Suppressor macrophage treated with lipopolysaccharide for 4 hours (primary cell): ENCODE results near the gene CHID1.

Source experiments
- DNase-seq: peaks from one replicate; pipeline ENCODE4 v3.0.0-alpha.2; 2020

CHID1 gene

DNA sequence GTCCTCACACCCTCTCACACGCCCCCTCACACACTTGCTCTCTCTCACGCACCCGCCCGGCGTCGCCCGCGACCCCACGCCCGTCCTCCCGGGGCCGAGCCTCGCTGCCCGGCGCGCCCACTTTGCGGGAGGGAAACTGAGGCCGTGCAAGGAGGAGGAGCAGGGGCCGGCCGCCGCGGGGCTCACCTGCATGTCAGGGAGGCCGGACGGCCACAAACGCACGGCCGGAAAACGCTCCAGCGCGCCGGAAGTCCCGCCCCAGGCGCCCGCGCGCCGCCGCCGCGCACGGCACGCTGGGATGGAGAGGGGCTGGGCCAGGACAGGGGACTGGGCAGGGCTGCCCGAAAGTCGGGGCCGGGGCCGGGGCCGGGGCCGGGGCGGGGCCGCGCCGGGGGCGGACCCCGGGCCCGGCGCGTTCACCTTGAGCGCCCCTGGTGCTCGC lies at the start of gene CHID1:
Gene CHID1, minus strand, starts transcription at position 222 of the 442 bp plus-strand sequence. CDS start 5,994 bp downstream, outside the sequence.
- DNase-seq: peak; percentile 85

DNA sequence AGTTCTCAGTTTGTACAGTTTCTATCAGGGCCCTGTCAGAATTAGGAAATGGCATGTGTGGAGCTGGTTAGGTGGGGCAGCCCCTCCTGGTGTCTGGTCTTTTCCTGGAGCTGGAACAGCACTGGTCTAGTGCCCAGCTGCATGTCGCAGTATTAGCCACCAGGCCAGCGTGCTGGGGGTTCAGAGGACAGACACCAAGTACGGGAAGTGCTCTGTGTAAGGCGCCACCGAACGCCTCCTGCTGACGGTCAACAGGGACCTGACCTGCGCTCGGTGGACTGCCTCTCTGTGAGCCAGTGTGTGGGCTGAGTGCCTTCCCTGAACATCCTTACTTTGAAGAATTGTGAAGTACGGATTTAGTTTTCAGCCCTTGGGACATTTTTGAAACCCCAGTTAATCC lies 49.0 kb upstream of the CHID1 start:
- DNase-seq: no peak

DNA sequence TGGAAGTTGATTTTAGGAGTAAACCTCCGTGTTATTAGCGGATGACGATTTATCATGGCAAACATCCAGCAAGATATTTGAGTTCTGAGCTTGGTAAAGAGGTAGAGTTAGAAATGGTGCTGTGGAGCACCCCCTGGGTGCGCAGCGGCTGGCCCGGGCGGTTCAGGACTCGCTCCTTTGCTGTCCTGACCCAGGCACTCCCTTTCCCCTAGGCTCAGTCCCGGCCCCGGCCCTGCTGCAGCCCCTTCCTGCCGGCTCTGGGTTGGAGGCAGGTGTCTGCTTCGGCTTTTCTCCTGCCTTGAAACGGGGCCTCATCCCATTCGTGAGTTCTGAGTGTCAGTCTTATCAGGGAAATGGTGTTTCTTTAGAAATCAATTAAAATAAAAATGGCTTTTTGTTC lies 48.4 kb upstream of the CHID1 start:
- DNase-seq: no peak

DNA sequence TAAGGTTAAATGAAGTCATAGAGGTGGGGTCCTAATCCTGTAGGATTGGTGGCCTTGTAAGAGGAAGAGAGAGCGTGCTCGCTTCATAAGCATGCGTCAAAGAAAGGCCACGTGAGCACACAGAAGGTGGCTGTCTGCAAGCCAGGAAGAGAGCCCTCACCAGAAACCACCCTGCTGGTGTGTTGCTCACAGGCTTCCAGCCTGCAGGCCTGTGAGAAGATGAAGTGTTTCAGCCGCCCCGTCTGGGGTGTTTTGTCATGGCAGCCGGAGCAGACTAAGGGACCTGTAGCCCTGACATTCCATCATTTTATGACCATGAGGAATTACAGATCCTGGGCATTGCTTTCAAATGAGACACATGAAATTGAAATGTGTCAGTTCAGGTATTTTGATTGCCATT lies 47.5 kb upstream of the CHID1 start:
- DNase-seq: no peak

DNA sequence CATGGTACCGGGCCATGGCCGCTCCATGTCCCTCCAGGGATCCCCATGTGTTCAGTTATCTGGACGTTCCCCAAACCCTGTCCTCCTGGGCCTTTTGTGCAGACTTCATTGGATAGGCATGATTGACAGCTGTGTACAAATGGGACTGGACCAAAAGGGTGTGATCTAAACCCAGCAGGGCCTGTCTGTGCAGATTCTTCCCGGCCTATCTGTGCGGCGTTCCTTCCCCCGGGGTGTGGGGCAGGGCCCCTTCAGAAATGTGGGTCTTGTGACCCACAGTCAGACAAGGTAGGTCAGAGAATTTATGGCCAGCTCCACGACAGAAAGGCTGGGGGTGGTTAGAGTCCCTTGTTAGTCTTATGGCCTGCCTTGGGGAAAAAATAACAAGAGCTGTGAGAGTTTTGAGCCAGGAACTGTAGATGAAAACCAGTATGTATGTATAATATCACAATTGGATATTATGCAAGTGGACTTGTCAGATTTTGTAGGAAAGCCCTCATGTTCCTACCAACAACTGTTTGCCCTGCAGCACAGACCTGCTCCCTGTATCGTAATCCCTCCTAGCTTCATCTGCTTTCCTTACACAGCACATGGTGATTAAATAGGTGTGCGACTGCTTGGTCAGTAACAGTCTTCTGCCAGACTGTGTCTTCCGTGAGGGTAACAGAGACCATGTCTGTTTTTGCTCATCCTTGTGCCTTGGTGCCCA lies 46.8 kb upstream of the CHID1 start:
- DNase-seq: no peak

DNA sequence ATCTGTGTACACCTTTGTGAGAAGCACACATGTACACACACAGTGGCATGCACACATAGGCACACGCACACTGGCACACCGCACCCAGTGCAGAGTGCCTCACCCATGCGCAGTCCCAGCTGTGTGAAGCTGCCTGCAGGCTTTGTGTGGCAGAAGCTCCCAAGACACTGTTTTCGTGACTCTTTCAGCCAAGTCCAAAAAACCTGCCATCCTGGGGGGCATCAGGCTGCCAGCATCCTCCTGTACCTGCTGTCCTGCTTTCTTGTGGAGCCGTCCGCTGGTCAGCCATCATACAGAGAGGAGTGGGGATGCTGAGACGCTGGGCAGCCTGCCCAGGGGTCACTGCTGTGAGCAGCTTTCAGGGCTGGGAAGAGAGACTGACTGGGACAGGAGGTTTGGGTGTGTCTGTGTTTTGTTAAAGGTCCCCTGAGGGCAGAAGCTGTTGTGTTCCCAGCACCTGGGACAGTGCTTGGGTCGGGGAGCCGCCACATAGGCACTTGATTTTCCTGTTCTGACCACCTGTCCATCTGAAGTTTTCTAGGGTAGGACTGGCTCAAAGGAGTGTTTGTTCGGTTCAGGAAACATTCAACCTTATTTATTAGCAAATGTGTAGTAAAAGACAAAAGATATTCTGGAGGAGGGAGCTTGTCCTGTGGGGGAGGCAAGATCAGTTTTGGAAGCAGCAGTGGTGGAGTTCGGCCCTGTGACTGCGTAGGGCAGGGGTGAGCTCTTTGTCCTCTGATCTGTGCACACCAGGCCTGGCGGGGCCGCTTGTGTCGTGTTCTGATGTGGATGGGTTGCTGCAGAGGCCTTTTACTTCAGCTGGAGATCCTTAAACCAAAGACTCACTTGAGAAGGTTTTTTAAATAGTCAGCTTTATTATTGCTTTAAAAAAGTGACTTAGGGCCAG lies 44.8 kb upstream of the CHID1 start:
- DNase-seq: no peak

DNA sequence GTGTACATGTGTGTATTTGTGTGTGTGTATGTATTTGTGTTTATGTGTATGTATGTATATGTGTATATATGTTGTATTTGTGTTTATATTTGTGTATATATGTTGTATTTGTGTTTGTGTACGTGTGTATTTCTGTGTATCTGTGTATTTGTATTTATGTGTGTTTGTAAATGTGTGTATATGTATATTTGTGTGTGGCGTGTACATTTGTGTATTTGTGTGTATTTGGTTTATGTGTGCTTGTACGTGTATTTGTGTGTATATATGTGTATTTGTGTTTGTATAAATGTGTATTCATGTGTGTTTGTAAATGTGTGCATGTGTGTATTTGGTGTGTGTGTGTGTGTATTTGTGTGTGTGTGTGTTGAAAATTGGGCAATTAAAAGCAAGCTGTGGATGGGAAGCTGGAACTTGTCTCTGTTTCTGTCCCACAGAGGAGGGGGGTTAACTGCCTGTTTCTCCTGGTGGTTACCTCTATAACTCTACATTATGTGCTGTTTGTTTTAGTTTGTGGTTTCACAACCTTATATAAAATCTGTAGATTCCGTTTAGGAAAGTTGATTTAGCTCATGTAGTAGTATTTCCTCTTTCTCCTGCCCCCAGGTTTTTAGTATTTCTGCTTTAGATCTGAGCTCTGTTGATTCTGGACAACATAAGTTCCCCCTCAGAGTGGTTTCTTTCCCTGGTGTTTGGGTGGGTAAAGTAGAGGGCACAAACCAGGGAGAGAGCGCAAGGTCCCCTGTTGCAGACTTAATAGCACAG lies 44.0 kb upstream of the CHID1 start:
- peak; percentile 21 for DNase-seq

DNA sequence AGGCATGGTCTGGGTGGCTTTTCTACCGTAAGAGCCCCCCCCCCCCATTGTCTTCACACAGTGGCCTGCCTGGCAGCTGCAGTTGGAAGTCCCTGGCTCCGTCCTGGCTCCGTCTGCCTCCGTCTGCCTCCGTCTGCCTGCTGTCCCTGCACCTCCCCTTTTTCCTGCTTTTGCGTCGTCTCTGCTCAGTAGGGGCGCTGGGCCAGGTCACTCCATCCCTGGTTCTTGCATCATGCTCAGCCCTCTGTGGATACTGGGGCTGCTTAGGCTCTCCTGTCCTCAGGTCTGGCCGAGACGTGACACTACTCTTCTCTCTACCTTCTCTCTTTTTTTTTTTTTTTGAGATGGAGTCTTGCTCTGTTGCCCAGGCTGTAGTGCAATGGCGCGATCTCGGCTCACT lies 42.9 kb upstream of the CHID1 start:
- no peak for DNase-seq

DNA sequence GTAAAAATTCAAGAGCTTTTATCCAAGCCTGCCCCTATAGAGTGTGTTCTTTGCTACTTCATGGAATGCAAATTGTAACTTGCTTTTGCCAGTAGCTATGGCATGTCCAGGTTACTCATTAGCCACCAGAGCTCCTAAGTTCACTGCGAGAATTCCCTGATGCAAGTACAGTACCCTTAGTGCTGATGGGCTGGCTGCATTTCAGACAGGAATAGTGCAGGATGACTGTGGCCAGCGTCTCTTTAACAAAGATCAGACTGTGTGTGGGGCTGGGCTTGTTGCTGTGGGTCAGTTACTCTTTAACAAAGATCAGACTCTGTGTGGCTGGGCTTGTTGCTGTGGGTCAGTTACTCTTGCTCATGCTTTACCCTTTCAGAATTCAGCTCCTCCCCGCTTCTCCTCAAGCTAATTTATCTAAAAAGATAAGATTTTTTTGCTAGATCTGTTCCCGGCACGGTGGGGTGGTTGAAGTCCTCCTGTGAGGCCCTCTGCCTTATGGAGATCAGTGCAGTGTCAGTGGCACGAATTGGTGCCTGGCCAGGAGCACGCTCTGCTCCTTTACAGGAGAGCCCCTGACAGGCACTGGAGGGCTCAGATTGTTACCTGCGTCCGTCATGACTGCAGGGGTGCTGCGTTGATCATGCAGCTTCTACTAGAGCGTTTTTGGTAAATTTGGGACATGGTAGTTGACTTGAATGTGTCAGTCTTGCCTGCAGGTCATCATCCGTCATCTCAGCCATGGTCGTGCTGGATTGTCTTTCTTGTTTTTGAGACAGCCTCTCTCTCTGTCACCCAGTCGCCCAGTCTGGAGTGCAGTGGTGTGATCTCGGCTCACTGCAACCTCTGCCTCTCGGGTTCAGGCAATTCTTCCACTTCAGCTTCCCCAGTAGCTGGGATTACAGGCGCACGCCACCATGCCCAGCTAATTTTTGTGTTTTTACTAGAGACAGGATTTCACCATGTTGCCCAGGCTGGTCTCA lies 42.1 kb upstream of the CHID1 start:
- DNase-seq: no peak

DNA sequence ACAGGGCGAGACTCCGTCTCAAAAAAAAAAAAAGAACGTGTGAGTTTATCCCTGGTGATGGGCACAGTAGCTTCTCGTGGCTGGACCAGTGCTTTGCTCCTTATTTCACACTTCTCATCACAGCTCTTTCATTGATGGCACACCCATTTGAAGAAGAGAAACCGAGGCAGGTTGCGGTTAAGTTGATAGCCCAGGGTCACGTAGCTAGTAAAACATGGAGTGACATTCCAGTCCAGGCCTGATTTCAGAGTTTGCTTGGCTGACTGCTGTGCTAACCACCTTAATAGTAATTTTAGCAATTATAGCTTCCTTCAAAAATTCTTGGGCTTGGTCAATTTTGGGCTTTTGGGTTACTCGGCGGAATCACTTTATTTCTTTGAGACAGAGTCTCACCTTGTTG lies 40.9 kb upstream of the CHID1 start:
- no peak for DNase-seq

DNA sequence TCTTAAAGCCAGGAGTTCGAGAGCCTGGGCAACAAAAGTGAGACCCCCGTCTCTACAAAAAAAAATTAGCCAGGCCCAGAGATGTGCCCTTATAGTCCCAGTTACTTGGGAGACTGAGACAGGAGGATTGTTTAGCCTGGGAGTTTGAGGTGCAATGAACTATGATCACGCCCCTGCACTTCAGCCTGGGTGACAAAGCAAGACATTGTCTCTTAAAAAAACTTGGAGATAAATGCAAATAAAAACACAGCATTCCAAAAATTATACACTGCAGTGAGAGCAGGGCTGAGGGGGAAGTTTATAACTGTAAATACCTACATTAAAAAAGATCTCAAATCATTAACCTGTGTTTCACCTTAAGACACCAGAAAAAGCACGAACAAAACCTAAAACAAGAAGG lies 37.1 kb upstream of the CHID1 start:
- DNase-seq: no peak

DNA sequence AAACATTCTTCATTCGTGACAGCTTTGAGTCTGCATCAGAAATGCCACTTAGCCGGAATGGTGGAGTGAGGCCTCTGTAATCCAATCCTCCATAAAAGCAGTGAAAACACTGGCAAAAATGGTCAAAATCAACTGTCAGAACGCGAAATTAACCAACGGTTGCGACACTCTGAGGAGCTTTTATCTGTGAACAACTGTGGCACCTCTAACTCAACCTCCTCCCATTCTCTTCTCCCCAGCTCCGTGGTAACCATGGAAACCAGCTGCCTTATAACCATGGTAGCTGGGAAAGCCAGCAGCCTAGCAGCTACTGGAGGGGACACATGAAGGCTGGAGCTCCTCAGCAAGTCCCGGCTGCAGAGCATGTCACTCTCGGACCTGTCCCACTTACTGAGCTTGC lies 35.4 kb upstream of the CHID1 start:
- no peak for DNase-seq

DNA sequence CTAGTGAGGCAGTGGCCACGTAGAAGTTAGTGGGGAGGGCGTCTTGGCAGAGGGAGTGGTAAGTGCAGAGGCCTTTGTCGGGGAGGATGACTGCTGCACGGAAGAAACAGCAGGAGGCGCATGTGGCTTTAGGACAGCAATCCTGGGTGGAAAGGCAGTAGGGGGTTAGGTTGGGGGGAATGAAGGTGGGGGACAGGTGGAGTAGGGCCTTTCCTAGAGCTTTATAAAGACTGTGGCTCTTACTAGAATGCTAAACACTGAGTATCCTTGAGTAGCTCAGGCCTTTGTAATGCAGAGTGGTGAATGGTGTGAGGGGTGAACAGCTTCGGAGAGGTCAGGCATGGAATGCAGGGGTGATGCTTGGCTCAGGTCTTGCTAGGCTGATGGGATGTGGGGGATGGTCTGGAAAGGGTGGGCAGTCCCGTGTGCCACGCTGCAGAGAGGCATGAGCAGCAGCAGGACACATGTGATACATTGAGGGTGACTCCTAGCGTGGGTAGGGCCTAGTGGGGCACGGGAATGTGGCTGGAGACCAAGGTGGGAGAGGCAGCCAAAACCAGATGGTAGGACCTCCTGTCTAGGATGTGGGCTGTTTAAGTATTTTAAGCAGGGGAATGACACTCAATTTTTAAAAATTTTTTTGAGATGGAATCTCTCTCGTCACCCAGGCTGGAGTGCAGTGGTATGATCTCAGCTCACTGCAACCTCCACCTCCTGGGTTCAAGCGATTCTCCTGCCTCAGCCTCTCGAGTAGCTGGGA lies 34.3 kb upstream of the CHID1 start:
- DNase-seq: no peak

DNA sequence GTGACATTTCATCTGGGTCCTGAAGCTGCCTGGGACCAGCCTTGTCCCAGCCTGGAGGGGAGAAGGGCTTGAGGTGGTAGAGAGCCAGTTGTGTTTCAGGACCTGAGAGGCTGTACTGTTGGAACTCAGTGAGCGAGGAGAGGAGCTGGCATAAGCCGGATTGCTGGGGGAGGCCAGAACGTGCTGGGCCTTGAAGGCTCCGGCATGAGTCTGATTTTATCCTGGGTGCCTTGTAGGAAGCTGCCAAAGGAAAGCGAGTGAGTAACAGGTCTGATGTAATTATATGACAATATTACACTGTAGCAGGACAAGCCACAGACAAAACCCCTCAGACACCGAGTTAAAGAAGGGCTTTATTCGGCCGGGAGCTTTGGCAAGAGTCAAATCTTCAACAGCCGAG lies 32.2 kb upstream of the CHID1 start:
- peak; percentile 28 for DNase-seq

DNA sequence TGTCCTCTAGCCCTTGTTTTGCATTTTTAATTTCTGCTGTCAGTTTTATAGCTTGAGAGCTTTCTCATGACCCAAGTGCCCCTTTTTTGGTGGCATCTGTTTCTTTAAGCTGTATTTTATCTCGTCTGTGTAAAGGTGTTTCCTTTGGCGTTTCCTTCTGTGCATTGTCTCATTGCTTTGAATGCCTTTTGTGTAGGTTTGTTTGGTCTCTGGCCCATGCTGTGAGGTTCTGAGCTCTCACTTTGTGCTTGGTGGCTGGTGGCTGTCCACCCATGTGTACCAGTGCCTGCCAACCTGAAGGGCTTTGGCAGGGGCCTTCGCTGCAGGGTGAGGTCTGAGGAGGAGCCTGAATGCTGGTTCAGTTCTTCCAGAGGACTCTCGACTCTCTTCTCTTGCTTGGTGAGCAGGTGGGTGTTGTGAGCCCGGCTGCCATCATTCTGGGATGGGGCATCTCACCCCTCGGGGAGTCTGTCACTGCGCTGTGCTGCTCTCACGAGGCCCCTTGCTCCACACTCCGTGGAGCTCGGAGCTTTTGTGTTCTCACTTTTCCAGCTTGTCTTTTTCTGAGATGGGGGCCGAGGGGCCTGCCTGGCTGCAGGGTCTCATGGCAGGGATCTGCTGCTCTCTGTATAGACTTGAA lies 30.0 kb upstream of the CHID1 start:
- no peak for DNase-seq

DNA sequence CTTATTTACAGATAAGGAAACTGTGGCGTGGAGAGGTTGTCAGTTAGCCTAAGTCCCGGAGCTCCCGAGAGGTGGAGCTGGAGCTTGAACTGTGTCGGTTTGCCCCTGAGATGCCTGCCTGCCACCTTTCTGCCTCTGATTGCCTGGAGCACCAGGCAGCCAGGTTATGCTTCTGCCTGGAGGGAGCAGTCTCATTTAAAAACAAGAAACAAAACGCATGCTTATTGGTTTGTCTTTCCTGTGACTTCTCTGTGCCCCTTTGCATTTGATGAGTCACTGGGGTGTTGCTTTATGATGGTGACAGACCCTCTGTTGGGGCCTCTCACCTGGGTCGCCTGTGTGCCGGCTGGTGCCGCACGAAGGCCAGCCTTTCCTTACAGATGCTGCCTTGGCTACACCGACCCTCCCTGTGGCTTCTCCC lies 27.2 kb upstream of the CHID1 start:
- DNase-seq: no peak

DNA sequence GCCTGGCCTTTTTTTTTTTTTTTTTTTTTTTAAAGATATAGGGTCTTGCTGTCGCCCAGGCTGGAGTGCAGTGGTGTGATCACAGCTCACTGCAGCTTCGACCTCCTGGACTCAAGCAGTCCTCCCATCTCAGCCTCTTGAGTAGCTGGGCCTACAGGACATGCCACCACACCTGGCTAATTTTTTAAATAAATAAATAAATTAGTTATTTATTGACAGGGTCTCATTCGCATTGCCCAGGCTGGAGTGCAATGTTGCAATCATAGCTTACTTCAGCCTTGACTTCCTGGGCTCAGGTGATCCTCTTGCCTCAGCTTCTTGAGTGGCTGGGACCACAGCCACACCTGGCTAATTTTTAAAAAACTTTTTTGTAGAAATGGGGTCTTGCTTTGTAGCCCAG lies 25.6 kb upstream of the CHID1 start:
- DNase-seq: no peak

DNA sequence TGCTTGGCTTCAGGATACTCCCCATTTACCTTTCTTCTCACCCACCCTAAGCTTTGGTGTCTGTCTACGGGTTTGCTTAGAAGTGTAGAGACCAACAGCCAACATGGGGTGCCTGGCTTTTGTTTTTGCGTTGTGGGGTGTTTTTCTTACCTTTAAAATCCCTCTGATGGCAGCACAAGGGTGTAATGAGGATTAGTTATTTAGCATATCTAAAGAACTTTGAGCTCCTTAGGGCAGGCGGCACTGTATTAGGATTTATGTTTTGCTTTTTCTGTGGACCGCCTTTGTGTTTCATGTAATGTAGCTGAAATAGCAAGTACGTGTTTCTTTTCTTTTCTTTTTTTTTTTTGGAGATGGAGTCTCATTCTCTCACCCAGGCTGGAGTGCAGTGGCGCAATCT lies 23.9 kb upstream of the CHID1 start:
- DNase-seq: no peak

DNA sequence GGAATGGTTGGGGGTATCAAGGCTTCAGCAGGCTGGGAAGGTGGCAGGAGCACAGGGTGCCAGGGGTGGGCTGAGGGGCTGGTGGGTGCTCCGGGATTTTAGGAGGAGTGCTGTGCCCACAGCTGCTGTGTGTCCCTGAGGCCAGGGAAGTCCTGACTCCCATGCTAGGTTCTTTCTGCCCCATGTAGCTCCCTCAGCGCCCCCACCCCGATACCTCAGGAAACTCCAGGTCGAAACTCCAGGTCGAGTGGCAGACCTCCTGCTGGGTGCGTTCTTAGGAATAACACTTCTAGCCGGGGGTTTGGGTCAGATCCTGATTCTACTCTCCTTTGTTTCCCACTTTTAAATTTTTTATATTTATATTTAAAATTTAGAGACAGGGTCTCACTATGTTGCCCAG lies 23.3 kb upstream of the CHID1 start:
- DNase-seq: no peak

DNA sequence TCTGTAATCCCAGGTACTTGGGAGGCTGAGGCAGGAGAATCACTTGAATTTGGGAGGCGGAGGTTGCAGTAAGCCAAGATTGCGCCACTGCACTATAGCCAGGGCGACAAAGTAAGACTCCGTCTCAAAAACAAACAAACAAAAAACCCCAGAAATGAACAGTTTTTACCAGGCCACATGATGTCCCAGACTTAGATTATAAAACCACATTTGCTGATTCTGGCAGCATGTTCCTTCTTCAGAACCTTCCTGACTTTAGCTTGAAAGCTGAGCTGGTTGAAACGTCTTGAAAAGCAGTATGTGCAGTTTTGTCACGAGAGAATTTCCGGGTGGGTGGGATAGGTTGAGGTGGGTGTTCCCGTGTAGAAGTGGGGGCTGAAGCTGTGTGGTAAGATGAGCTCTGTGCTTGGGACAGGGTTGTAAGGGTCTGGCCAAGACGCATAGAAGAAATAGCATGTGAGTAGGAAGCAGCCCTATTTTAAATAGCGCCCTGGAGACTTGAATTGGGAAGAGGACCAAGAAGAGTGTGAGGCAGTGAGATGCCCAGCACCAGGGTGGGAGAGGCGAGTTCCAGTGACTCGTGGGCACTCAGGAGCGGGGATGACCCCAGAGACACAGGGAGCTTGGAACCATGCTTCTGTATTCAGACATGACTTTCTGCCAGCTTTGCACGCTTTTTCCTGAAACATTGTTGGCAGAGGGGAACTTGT lies 22.7 kb upstream of the CHID1 start:
- DNase-seq: peak; percentile 36
